Naive thymus-derived CD4-positive, alpha-beta T cell (primary cell): ENCODE measurements around the gene AP1G2. TPM values are rescaled to one million over a fixed set of nuclear protein-coding genes. Genes with fewer than 3 reads are reported as not detected.

Experiments
- ATAC-seq: fragments of 150-1000 bp; cut with Tn5 transposase; 2 replicates; pipeline ENCODE4 v1.10.0; 2021; ENCODE audit warnings: mild to moderate bottlenecking, moderate library complexity
- CTCF ChIA-PET: fragments of 350-600 bp; sonication (Branson Sonifier 250); formaldehyde crosslinking; loops from one replicate; lab custom pipeline; 2021; ENCODE audit warnings: antibody characterized with exemption; lab: Charles Lee
- POLR2A ChIA-PET: fragments of 350-600 bp; sonication (Branson Sonifier 250); formaldehyde crosslinking; loops from one replicate; lab custom pipeline; 2021; ENCODE audit warnings: antibody characterized with exemption, inconsistent platforms; lab: Charles Lee
- DNase-seq, 9 donors: peaks; one replicate each; pipeline versions ENCODE4 v3.0.0 to v3.0.0-alpha.2; 2020 to 2022; ENCODE audit warnings: mixed read lengths in 1 of 9
- H3K27ac ChIP-seq: one replicate; pipeline ENCODE4 v1.7.0; 2013; ENCODE audit warnings: mild to moderate bottlenecking, low read depth, low read length, moderate library complexity
- H3K27me3 ChIP-seq, 2 donors: one replicate each; pipeline ENCODE4 v1.7.0; 2013; ENCODE audit warnings: low read length in 2 of 2, mild to moderate bottlenecking in 2 of 2, moderate library complexity in 2 of 2; ENCODE audit not compliant: control insufficient read depth in 2 of 2, insufficient read depth in 2 of 2
- H3K36me3 ChIP-seq, 3 experiments: 1 replicate in 2 of 3; 2 replicates in 1 of 3; pipeline ENCODE4 v1.7.0; 2013; ENCODE audit warnings: low read length in 3 of 3, mild to moderate bottlenecking in 3 of 3, moderate library complexity in 1 of 3; ENCODE audit not compliant: insufficient read depth in 3 of 3, control insufficient read depth in 2 of 3
- H3K4me1 ChIP-seq, 2 donors: one replicate each; pipeline ENCODE4 v1.7.0; 2013; ENCODE audit warnings: low read length in 2 of 2, mild to moderate bottlenecking in 2 of 2, moderate library complexity in 1 of 2; ENCODE audit not compliant: control insufficient read depth in 2 of 2, insufficient read depth in 2 of 2
- H3K4me3 ChIP-seq: 2 replicates; pipeline ENCODE4 v1.7.0; 2013; ENCODE audit warnings: mild to moderate bottlenecking, low read length
- H3K9me3 ChIP-seq, 3 experiments: 1 replicate in 2 of 3; 2 replicates in 1 of 3; pipeline ENCODE4 v1.7.0; 2013; ENCODE audit warnings: low read length in 3 of 3; ENCODE audit not compliant: control insufficient read depth in 2 of 3
- H3K27ac Mint-ChIP-seq, 9 donors: one replicate each; pipeline ENCODE4 v1.8.0; 2020 to 2022; ENCODE audit warnings: mixed read lengths in 9 of 9, mild to moderate bottlenecking in 8 of 9, moderate library complexity in 5 of 9, inconsistent platforms in 2 of 9
- H3K27me3 Mint-ChIP-seq, 5 donors: one replicate each; pipeline ENCODE4 v1.8.0; 2021 to 2022; ENCODE audit warnings: mixed read lengths in 5 of 5, mild to moderate bottlenecking in 1 of 5
- H3K36me3 Mint-ChIP-seq, 5 donors: one replicate each; pipeline ENCODE4 v1.8.0; 2020 to 2022; ENCODE audit warnings: mixed read lengths in 5 of 5, mild to moderate bottlenecking in 3 of 5, inconsistent platforms in 1 of 5
- H3K4me1 Mint-ChIP-seq, 7 donors: one replicate each; pipeline ENCODE4 v1.8.0; 2020 to 2022; ENCODE audit warnings: mixed read lengths in 7 of 7, mild to moderate bottlenecking in 3 of 7, inconsistent platforms in 1 of 7
- H3K4me3 Mint-ChIP-seq, 10 donors: one replicate each; pipeline ENCODE4 v1.8.0; 2020 to 2022; ENCODE audit warnings: mild to moderate bottlenecking in 10 of 10, mixed read lengths in 10 of 10, moderate library complexity in 6 of 10, inconsistent platforms in 2 of 10
- H3K9me3 Mint-ChIP-seq, 11 donors: one replicate each; pipeline ENCODE4 v1.8.0; 2020 to 2022; ENCODE audit warnings: mixed read lengths in 11 of 11, mild to moderate bottlenecking in 4 of 11, inconsistent platforms in 1 of 11, moderate library complexity in 1 of 11
- intact Hi-C, 2 donors: fragments of 100-400 bp; cut with micrococcal nuclease; formaldehyde crosslinking; loops; one replicate each; pipeline ENCODE4 v1.15.1; 2023
- polyA plus RNA-seq, 2 donors: library from polyadenylated mRNA; unstranded; fragments of 300-500 nt; fragmentation: Illumina TruSeq; gene quantifications; one replicate each; pipeline ENCODE4 v1.2.3, GENCODE V29; 2021
- total RNA-seq, 6 experiments: library from RNA in 5 of 6; stranded (reverse) in 5 of 6; gene quantifications; 1 replicate in 5 of 6; 2 replicates in 1 of 6; pipeline ENCODE4 v1.2.3 and lab custom pipeline; 2021 to 2026

The AP1G2 gene
- total and polyA plus RNA-seq, 7 experiments from 2014 or later: 66.4 to 548 (median 270) TPM

GRCh38 chr14:23580152-23580926 is 12.7 kb upstream of the AP1G2 start:
- intact Hi-C loops: no loop called here
- no peaks in the 10 kb centered on the region for H3K36me3 Mint-ChIP-seq
- H3K4me3 Mint-ChIP-seq: no peak overlapping the region
- ATAC-seq (no peak), DNase-seq (no peak)
- H3K9me3 Mint-ChIP-seq: no peaks in the 10 kb centered on the region
- peaks cover 8 to 24% (median 16%) of the 10 kb centered on the region in 7 donors for H3K4me1 Mint-ChIP-seq
- peaks cover 0 to 7% of the 10 kb centered on the region in 2 donors for H3K4me1 ChIP-seq
- H3K27me3 Mint-ChIP-seq: peaks cover 40 to 57% (median 46%) of the 10 kb centered on the region in 5 donors
- peaks cover 0 to 14% of the 10 kb centered on the region in 2 donors for H3K27me3 ChIP-seq
- H3K9me3 ChIP-seq: no peaks in the 10 kb centered on the region
- no peak overlapping the region for H3K27ac Mint-ChIP-seq
- ChIA-PET POLR2A (interaction anchor here (0.6 kb wide), 1 partner anchor 10 kb away, joined by 7 read pairs; no protein-coding TSS in a partner anchor), CTCF (interaction anchor here (0.6 to 0.9 kb wide), 2 partner anchors 19 to 52 kb away, joined by 3 read pairs; no protein-coding TSS in a partner anchor)
- H3K4me3 ChIP-seq: no peak overlapping the region
- H3K36me3 ChIP-seq: no peaks in the 10 kb centered on the region
- no peak overlapping the region for H3K27ac ChIP-seq

GRCh38 chr14:23579739-23580138 is 12.1 kb upstream of the AP1G2 start:
- POLR2A ChIA-PET: no interaction called here
- CTCF ChIA-PET: no interaction called here
- DNase-seq (no peak), ATAC-seq (no peak)
- H3K36me3 ChIP-seq: no peaks in the 10 kb centered on the region
- Mint-ChIP-seq H3K27ac (no peak overlapping the region), H3K27me3 (peaks cover 46 to 63% (median 51%) of the 10 kb centered on the region in 5 donors), H3K9me3 (peaks cover 0 to 2% (median 0%) of the 10 kb centered on the region in 11 donors), H3K36me3 (no peaks in the 10 kb centered on the region), H3K4me3 (peak overlapping the region in 2 of 10 donors; percentile 14 to 16), H3K4me1 (peaks cover 8 to 29% (median 16%) of the 10 kb centered on the region in 7 donors)
- peaks cover 0 to 14% of the 10 kb centered on the region in 2 donors for H3K27me3 ChIP-seq
- peaks cover 0 to 7% of the 10 kb centered on the region in 2 donors for H3K4me1 ChIP-seq
- intact Hi-C loops: no loop called here
- H3K9me3 ChIP-seq: no peaks in the 10 kb centered on the region
- no peak overlapping the region for H3K4me3 ChIP-seq
- H3K27ac ChIP-seq: no peak overlapping the region

GRCh38 chr14:23579311-23579630 is 11.7 kb upstream of the AP1G2 start:
- H3K27me3 ChIP-seq: peaks cover 0 to 14% of the 10 kb centered on the region in 2 donors
- Mint-ChIP-seq H3K36me3 (no peaks in the 10 kb centered on the region), H3K27ac (no peak overlapping the region), H3K9me3 (peaks cover 0 to 2% (median 0%) of the 10 kb centered on the region in 11 donors), H3K4me3 (peak overlapping the region in 2 of 10 donors; percentile 14 to 88), H3K27me3 (peaks cover 45 to 65% (median 54%) of the 10 kb centered on the region in 5 donors), H3K4me1 (peaks cover 8 to 29% (median 16%) of the 10 kb centered on the region in 7 donors)
- no peaks in the 10 kb centered on the region for H3K9me3 ChIP-seq
- no peak overlapping the region for H3K27ac ChIP-seq
- no peak overlapping the region for H3K4me3 ChIP-seq
- ATAC-seq: no peak
- peaks cover 0 to 7% of the 10 kb centered on the region in 2 donors for H3K4me1 ChIP-seq
- H3K36me3 ChIP-seq: no peaks in the 10 kb centered on the region
- CTCF ChIA-PET: no interaction called here
- intact Hi-C loops: no loop called here
- POLR2A ChIA-PET: no interaction called here
- DNase-seq: no peak

- H3K27me3 Mint-ChIP-seq: peaks cover 41 to 63% (median 49%) of the 10 kb centered on the region in 5 donors
- intact Hi-C loops: no loop called here
- H3K4me1 ChIP-seq: peaks cover 0 to 7% of the 10 kb centered on the region in 2 donors
- peaks cover 0 to 2% (median 0%) of the 10 kb centered on the region in 11 donors for H3K9me3 Mint-ChIP-seq
- H3K27ac ChIP-seq: no peak within 1 kb of the TSS
- H3K27ac Mint-ChIP-seq: peak within 1 kb of the TSS in 1 of 9 donors; percentile 49
- H3K4me3 Mint-ChIP-seq: peak within 1 kb of the TSS in 7 of 10 donors; percentile 10 to 88 (median 35)
- no peak within 1 kb of the TSS for H3K4me3 ChIP-seq
- POLR2A ChIA-PET: no interaction called here
- H3K9me3 ChIP-seq: no peaks in the 10 kb centered on the region
- H3K36me3 Mint-ChIP-seq: no peaks in the 10 kb centered on the region
- ATAC-seq (no peak), DNase-seq (no peak)
- CTCF ChIA-PET: no interaction called here
- peaks cover 0 to 14% of the 10 kb centered on the region in 2 donors for H3K27me3 ChIP-seq
- peaks cover 8 to 29% (median 16%) of the 10 kb centered on the region in 7 donors for H3K4me1 Mint-ChIP-seq
- no peaks in the 10 kb centered on the region for H3K36me3 ChIP-seq
Observed at GRCh38 chr14:23578560-23579310, 11.1 kb upstream of the AP1G2 start, which contains the start of gene JPH4. JPH4 (minus strand) TSS chr14:23578790; CDS start chr14:23577453, 1,337 bp downstream.

GRCh38 chr14:23577710-23578392 is 10.3 kb upstream of the AP1G2 start:
- Histone ChIP-seq H3K4me3 (no peak overlapping the region), H3K27me3 (peaks cover 0 to 14% of the 10 kb centered on the region in 2 donors), H3K36me3 (no peaks in the 10 kb centered on the region), H3K9me3 (no peaks in the 10 kb centered on the region), H3K4me1 (peaks cover 0 to 7% of the 10 kb centered on the region in 2 donors), H3K27ac (no peak overlapping the region)
- Mint-ChIP-seq H3K9me3 (peaks cover 0 to 2% (median 0%) of the 10 kb centered on the region in 11 donors), H3K4me3 (peak overlapping the region in 5 of 10 donors; percentile 10 to 88 (median 35)), H3K36me3 (no peaks in the 10 kb centered on the region), H3K27me3 (peaks cover 42 to 62% (median 46%) of the 10 kb centered on the region in 5 donors), H3K27ac (no peak overlapping the region), H3K4me1 (peaks cover 8 to 29% (median 17%) of the 10 kb centered on the region in 7 donors)
- CTCF ChIA-PET: no interaction called here
- POLR2A ChIA-PET: no interaction called here
- ATAC-seq: no peak
- intact Hi-C loops: no loop called here
- DNase-seq: no peak

GRCh38 chr14:23577004-23577681 is 9.6 kb upstream of the AP1G2 start:
- Histone ChIP-seq H3K36me3 (no peaks in the 10 kb centered on the region), H3K27ac (no peak overlapping the region), H3K27me3 (peaks cover 0 to 14% of the 10 kb centered on the region in 2 donors), H3K9me3 (no peaks in the 10 kb centered on the region), H3K4me3 (no peak overlapping the region), H3K4me1 (peaks cover 0 to 7% of the 10 kb centered on the region in 2 donors)
- ChIA-PET POLR2A (no interaction called here), CTCF (no interaction called here)
- intact Hi-C loops: no loop called here
- ATAC-seq (no peak), DNase-seq (no peak)
- peaks cover 40 to 61% (median 47%) of the 10 kb centered on the region in 5 donors for H3K27me3 Mint-ChIP-seq
- H3K4me1 Mint-ChIP-seq: peaks cover 8 to 29% (median 22%) of the 10 kb centered on the region in 7 donors
- peaks cover 0 to 2% (median 0%) of the 10 kb centered on the region in 11 donors for H3K9me3 Mint-ChIP-seq
- H3K36me3 Mint-ChIP-seq: no peaks in the 10 kb centered on the region
- H3K4me3 Mint-ChIP-seq: peak overlapping the region; percentile 16 to 88 (median 72)
- no peak overlapping the region for H3K27ac Mint-ChIP-seq
